Measurements from ENCODE around the gene VPS18. TPM values are rescaled to one million over a fixed set of nuclear protein-coding genes. Genes with fewer than 3 reads are reported as not detected.

Gene VPS18
- total RNA-seq, 6 experiments from 2014 or later, result 27.7 to 33.1 (median 31.2) TPM

DNA sequence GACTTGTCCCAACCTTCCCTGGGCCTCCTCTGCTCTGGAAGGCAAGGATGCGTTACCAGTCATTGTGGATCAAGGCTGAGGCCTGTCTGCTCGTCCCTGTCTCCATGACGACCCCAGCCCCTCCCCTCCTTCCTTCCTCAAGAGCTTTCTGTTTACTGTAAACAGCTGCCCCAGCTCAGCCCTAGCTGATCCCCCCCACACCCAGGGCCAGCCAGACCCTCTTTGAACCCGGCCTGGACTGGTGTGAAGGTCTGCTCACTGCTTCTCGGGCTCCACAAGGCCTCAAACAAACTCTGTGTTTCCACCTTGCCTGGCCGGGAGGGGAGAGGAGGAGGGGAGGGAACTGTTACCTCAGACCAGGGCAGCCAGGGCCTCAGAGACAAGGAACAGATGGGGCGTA, 16.9 kb downstream of the VPS18 start:
- no peak overlapping the region for H3K4me3 Mint-ChIP-seq
- no peaks in the 10 kb centered on the region for H3K9me3 Mint-ChIP-seq
- no peaks in the 10 kb centered on the region for H3K36me3 Mint-ChIP-seq (ENCODE audit: low read depth)
- TF ChIP-seq CTCF (IDR thresholded peaks at IDR 0.05), result no peak
- peaks cover 19% of the 10 kb centered on the region for H3K4me1 Mint-ChIP-seq (ENCODE audit: low read depth)
- H3K27me3 Mint-ChIP-seq (ENCODE audit: insufficient read depth), result no peaks in the 10 kb centered on the region
- DNase-seq, result no peak
- H3K27ac Mint-ChIP-seq, result no peak overlapping the region

- Mint-ChIP-seq H3K36me3 (ENCODE audit: low read depth) (no peaks in the 10 kb centered on the region), H3K4me3 (no peak overlapping the region), H3K9me3 (no peaks in the 10 kb centered on the region), H3K27ac (no peak overlapping the region), H3K4me1 (ENCODE audit: low read depth) (peaks cover 19% of the 10 kb centered on the region), H3K27me3 (ENCODE audit: insufficient read depth) (peaks cover 2% of the 10 kb centered on the region; the same call in 1 of the 2 replicates)
- no peak for TF ChIP-seq CTCF (IDR thresholded peaks at IDR 0.05)
- DNase-seq, result no peak
Observed at GRCh38 chr15:40911693-40912092, 17.4 kb downstream of the VPS18 start.

- H3K4me3 Mint-ChIP-seq, result no peak overlapping the region
- H3K36me3 Mint-ChIP-seq (ENCODE audit: low read depth), result no peaks in the 10 kb centered on the region
- peaks cover 19% of the 10 kb centered on the region for H3K4me1 Mint-ChIP-seq (ENCODE audit: low read depth)
- H3K27ac Mint-ChIP-seq, result no peak overlapping the region
- H3K9me3 Mint-ChIP-seq, result no peaks in the 10 kb centered on the region
- no peak for TF ChIP-seq CTCF (IDR thresholded peaks at IDR 0.05)
- H3K27me3 Mint-ChIP-seq (ENCODE audit: insufficient read depth), result peaks cover 2% of the 10 kb centered on the region; the same call in 1 of the 2 replicates
- no peak for DNase-seq
Observed at GRCh38 chr15:40912478-40912877, 18.2 kb downstream of the VPS18 start.

- H3K36me3 Mint-ChIP-seq (ENCODE audit: low read depth), result no peaks in the 10 kb centered on the region
- DNase-seq, result no peak
- no peak for TF ChIP-seq CTCF (IDR thresholded peaks at IDR 0.05)
- H3K4me3 Mint-ChIP-seq, result no peak overlapping the region
- peaks cover 2% of the 10 kb centered on the region; the same call in 1 of the 2 replicates for H3K27me3 Mint-ChIP-seq (ENCODE audit: insufficient read depth)
- H3K9me3 Mint-ChIP-seq, result no peaks in the 10 kb centered on the region
- H3K4me1 Mint-ChIP-seq (ENCODE audit: low read depth), result peaks cover 19% of the 10 kb centered on the region
- no peak overlapping the region for H3K27ac Mint-ChIP-seq
Observed at GRCh38 chr15:40914013-40914412, 19.8 kb downstream of the VPS18 start.

GRCh38 chr15:40914486-40914885, 20.2 kb downstream of the VPS18 start:
- peaks cover 2% of the 10 kb centered on the region; the same call in 1 of the 2 replicates for H3K27me3 Mint-ChIP-seq (ENCODE audit: insufficient read depth)
- no peaks in the 10 kb centered on the region for H3K36me3 Mint-ChIP-seq (ENCODE audit: low read depth)
- peaks cover 17% of the 10 kb centered on the region for H3K4me1 Mint-ChIP-seq (ENCODE audit: low read depth)
- TF ChIP-seq CTCF (IDR thresholded peaks at IDR 0.05), result no peak
- DNase-seq, result no peak
- no peak overlapping the region for H3K4me3 Mint-ChIP-seq
- H3K9me3 Mint-ChIP-seq, result no peaks in the 10 kb centered on the region
- no peak overlapping the region for H3K27ac Mint-ChIP-seq
